ENCODE results near the gene CA14.

GRCh38 chr1:150309758-150310508, 52.4 kb downstream of the CA14 start:
- TF ChIP-seq, protein P1, sequence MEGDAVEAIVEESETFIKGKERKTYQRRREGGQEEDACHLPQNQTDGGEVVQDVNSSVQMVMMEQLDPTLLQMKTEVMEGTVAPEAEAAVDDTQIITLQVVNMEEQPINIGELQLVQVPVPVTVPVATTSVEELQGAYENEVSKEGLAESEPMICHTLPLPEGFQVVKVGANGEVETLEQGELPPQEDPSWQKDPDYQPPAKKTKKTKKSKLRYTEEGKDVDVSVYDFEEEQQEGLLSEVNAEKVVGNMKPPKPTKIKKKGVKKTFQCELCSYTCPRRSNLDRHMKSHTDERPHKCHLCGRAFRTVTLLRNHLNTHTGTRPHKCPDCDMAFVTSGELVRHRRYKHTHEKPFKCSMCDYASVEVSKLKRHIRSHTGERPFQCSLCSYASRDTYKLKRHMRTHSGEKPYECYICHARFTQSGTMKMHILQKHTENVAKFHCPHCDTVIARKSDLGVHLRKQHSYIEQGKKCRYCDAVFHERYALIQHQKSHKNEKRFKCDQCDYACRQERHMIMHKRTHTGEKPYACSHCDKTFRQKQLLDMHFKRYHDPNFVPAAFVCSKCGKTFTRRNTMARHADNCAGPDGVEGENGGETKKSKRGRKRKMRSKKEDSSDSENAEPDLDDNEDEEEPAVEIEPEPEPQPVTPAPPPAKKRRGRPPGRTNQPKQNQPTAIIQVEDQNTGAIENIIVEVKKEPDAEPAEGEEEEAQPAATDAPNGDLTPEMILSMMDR (conservative IDR thresholded peaks at IDR 0.05): no peak
- TF ChIP-seq EZH2 (IDR thresholded peaks at IDR 0.05; ENCODE audit: low read depth): no peak
